ENCODE measurements around the gene C3orf20.
"Not testable (repeated sequence)": the region's sequence is repeated elsewhere in the genome, so short reads cannot be mapped to it uniquely, and the experiment has no call there.

Gene C3orf20

DNA sequence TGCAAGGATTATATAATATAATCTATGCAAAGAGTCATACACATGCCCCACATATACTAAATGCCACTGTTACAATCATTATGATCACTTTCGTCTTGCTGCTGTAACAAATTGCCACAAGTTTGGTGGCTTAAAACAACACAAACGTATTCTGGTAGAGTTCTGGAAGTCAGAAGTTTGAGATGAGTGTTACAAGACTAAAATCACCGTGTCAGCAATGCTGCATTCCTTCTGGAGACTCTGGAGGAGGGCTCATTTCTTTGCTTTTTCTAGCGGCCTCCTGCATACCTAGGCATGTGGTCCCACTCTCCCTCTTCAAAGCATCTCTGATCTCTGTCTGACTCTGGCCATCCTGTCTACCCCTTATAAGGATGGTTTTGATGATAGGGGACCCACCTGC lies 24.7 kb upstream of the C3orf20 start:
- no peak for DNase-seq (ENCODE audit: low read depth, low spot score)

DNA sequence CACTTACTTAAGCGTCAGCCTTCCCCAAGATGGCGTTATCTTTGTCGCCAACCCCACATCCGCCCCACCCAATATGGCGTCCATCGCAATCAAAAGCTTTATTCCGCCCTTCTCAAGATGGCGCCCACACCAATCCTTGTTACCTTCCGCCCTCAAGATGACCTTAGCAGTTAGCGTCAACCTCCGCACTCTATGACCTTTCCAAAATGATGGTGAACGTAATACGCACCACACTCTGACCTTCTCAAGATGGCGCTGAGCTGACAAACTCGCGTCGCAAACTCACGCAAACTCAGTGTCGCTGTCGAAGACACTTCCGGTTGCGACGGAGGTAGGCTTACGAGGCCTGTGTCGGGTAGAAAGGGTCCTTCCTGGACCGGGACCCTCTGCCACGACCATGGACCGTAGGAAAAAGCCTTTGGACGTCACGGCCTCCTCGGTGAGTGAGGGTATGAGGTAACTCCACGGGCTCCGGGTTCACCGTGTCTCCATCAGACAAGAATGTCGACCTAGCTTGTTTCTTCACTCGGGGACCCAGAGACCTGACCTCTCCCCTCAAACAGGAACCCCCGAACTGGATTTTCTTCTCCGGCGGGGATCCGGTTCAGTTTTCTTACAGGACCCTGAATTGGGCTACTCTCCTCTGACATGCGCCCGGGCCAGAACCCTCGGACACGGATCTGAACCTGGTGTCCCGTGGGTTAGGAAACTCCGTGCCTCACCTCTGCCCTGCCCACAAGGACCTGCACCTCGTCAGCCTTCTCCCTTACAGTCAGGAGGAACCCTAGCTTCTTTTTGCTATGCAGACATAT lies 23.3 kb upstream of the C3orf20 start, which contains the start of gene CCDC174:
CCDC174 (plus strand) TSS at position 323 of the 812 bp plus-strand sequence; CDS start at position 398, 75 bp downstream.
- DNase-seq (ENCODE audit: low read depth, low spot score) = peak; percentile 84

GRCh38 chr3:14652360-14652907 lies 22.5 kb upstream of the C3orf20 start:
- DNase-seq (ENCODE audit: low read depth, low spot score) = not testable (repeated sequence)

DNA sequence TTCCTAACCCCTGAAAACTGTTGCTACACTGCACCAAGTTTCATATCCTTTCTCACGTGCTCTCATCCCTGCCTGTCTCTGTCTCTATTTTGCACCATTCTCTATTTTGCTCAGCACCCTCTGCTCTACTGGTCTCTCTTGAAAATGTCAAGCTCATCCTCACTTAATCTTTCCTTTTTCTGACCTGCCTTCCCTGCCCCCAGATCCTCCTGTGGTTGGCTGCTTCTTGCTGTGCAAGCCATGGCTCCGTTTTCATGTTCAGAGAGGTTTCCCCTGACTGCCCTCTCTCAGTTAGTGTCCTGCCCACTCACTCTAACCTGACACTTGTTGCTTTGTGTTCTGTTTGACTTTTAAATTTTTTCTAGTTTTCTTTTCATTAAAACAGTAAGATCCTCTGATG lies 17.4 kb upstream of the C3orf20 start:
- DNase-seq (ENCODE audit: low read depth, low spot score) = no peak

GRCh38 chr3:14658978-14659377 lies 16.0 kb upstream of the C3orf20 start:
- no peak for DNase-seq (ENCODE audit: low read depth, low spot score)

DNA sequence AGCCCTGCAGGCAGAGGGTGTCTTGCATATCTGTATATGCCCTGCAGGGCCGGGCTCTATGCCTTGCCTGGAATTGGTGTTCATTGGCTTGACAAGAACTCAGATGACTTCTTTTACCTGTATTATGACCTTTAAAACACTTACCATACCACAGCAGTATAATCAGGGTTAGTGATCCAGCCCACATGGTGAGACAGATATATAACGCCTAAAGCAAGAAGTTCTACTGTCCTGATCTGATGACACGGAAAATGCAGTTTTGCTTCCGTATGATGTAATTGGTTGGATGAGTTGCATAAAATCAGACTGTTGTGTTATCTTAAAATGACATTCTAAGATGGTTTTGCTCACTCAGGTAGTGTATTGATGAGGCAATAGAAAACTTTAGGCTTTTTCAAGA lies 14.0 kb upstream of the C3orf20 start:
- DNase-seq (ENCODE audit: low read depth, low spot score) = no peak

- no peak for DNase-seq (ENCODE audit: low read depth, low spot score)
Measured at GRCh38 chr3:14663396-14664135, 11.4 kb upstream of the C3orf20 start.

DNA sequence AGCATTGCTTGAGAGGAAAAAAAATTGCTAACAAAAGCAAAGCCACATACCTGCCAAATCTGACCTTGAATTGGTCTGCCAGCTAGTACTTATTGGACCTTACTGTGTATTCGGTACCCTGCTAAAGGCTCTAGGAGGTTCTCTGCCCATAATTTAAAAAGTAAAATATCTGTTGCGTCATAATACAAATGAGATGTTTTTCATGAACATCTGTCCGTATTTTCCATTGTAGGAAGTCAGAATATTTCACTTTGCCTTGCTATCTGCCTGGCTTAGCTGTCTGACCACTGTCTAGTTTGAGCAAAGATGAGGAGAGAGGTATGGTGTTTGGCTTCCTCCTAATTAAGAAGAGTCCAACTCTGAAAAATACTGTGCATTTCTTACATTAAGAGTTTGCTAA lies 10.8 kb upstream of the C3orf20 start:
- no peak for DNase-seq (ENCODE audit: low read depth, low spot score)

- DNase-seq (ENCODE audit: low read depth, low spot score) = no peak
Measured at GRCh38 chr3:14672588-14672987, 2.4 kb upstream of the C3orf20 start.

- DNase-seq (ENCODE audit: low read depth, low spot score) = no peak
Measured at GRCh38 chr3:14676881-14677280, 1.9 kb downstream of the C3orf20 start.

DNA sequence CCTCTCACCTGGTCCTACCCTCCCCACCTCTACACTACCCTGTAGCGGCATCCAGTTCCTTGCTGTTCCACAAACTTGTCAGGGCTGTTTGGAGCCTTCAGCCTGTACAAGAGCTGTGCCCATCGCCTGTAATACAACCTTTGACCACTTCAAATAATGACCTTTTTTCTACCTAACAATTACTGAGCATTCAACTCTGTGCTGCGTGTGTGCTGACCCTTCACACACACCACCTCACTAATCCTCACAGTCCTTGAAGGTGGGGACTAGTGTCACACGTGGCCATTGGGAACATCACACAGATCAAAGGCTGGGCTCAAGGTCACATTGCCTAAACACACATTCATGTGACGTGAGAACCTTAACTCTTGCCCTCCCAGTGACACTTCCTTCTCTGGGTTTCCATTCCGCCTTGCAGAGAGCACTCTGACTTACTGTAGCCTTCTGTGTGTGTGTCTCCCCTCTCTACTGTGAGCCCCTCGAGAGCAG lies 3.1 kb downstream of the C3orf20 start:
- DNase-seq (ENCODE audit: low read depth, low spot score) = no peak

GRCh38 chr3:14680115-14680514 lies 5.2 kb downstream of the C3orf20 start:
- no peak for DNase-seq (ENCODE audit: low read depth, low spot score)

GRCh38 chr3:14680716-14681115 lies 5.8 kb downstream of the C3orf20 start:
- DNase-seq (ENCODE audit: low read depth, low spot score) = no peak

DNA sequence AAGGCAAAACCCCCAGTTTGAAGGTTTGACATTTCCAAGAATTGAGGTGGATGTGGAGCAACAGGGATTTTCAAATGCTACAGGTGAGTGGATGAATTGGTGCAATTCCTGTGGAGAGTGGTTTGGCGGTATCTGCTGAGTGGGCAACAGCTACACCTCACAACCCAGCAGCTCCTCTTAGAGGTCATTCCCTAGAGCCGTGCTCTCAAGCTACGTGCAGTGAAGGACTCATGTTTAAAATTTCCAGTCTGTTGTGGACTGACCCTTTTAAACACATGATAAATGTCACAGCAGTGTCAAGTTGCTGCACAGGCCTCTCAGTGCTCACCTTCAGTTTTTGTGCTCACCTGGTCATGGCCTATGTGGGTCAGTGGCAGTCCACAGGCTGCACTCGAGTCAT lies 9.5 kb downstream of the C3orf20 start:
- no peak for DNase-seq (ENCODE audit: low read depth, low spot score)

DNA sequence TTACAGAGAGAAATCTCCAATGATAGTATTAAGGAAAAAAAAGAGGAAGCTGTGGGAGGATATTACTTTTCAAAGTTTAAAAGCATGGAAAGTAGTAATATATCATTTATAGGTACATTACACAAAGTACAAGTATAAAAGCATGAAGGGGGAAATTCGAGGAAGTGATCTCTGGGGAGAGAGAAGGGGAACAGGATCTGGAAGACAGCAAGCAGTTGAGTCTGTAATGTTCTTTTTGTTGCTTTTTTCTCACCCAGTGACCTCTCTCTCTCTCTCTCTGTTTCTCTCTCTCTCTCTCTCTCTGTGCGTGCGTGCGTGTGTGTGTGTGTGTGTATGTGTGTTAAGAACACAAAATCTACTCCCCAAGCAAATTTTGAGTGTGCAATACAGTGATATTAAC lies 10.2 kb downstream of the C3orf20 start:
- no peak for DNase-seq (ENCODE audit: low read depth, low spot score)

GRCh38 chr3:14687360-14687759 lies 12.4 kb downstream of the C3orf20 start:
- no peak for DNase-seq (ENCODE audit: low read depth, low spot score)

DNA sequence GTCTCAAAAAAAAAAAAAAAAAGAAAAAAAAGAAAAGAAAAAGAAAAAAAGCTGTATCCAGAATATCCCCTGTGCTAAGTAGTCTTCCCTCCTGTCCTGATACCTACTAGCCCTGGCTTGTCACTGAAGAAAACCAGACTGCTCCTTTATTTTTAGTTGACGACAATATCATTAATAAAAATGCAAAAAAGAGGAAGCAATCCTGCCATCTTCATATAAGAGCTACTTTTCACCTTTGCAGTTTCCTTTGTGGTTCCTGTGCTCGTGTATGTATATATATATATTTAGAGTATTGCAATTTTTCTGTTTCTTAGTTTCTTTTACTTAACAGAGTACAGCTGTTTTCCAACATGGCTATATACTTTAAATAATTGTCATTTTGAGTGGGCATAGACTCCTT lies 13.6 kb downstream of the C3orf20 start:
- DNase-seq (ENCODE audit: low read depth, low spot score) = no peak

GRCh38 chr3:14689247-14689980 lies 14.5 kb downstream of the C3orf20 start:
- no peak for DNase-seq (ENCODE audit: low read depth, low spot score)

GRCh38 chr3:14691239-14691638 lies 16.3 kb downstream of the C3orf20 start:
- DNase-seq (ENCODE audit: low read depth, low spot score) = no peak

GRCh38 chr3:14691719-14692118 lies 16.8 kb downstream of the C3orf20 start:
- no peak for DNase-seq (ENCODE audit: low read depth, low spot score)

- no peak for DNase-seq (ENCODE audit: low read depth, low spot score)
Measured at GRCh38 chr3:14698601-14699244, 23.8 kb downstream of the C3orf20 start.
